ENCODE data around the gene LRRC72.

DNA sequence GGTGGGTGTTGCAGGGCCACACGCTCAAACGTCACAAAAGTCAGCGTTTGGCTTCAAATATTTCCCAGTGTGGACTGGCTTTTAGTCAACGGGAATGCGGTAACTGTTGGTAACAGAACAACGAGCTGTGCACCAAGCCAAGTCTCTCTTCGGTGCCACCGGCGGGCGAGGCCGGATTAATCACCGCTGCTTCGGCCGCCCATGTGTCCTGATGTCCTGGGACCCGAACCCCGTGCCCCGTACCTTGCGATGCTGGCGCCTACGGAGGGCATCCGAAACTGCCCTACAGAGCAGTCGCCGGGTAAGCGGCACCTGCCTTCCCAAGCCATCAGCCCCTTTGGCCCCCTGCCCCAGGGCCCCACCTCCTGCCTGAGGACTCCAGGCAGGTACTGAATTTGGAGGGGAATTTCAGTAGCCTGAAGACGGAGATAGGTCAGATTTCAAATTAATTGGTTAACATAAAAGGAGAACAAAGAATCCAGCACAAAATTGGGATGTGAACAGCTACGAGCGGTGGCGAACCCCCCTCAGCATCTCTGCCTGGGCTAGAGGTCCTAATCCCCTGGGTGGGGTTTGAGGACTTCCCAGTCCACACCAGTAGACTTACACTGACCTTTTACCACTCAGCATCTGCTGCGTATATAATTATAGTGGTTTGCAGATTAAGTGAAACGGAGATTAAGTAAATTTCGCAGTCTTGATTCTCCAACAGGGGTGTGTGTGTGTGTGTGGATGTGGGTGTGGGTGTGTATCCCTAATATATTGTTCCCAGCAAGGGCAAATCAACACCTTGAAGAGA is at the start of gene LRRC72:
- TF ChIP-seq, protein P1, sequence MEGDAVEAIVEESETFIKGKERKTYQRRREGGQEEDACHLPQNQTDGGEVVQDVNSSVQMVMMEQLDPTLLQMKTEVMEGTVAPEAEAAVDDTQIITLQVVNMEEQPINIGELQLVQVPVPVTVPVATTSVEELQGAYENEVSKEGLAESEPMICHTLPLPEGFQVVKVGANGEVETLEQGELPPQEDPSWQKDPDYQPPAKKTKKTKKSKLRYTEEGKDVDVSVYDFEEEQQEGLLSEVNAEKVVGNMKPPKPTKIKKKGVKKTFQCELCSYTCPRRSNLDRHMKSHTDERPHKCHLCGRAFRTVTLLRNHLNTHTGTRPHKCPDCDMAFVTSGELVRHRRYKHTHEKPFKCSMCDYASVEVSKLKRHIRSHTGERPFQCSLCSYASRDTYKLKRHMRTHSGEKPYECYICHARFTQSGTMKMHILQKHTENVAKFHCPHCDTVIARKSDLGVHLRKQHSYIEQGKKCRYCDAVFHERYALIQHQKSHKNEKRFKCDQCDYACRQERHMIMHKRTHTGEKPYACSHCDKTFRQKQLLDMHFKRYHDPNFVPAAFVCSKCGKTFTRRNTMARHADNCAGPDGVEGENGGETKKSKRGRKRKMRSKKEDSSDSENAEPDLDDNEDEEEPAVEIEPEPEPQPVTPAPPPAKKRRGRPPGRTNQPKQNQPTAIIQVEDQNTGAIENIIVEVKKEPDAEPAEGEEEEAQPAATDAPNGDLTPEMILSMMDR (IDR thresholded peaks at IDR 0.05), result no peak
- TF ChIP-seq POLR2A (IDR thresholded peaks at IDR 0.05), result no peak
